Measurements from ENCODE around the gene PAQR8.
"Not testable (repeated sequence)": the region's sequence is repeated elsewhere in the genome, so short reads cannot be mapped to it uniquely, and the experiment has no call there.

PAQR8 gene

DNA sequence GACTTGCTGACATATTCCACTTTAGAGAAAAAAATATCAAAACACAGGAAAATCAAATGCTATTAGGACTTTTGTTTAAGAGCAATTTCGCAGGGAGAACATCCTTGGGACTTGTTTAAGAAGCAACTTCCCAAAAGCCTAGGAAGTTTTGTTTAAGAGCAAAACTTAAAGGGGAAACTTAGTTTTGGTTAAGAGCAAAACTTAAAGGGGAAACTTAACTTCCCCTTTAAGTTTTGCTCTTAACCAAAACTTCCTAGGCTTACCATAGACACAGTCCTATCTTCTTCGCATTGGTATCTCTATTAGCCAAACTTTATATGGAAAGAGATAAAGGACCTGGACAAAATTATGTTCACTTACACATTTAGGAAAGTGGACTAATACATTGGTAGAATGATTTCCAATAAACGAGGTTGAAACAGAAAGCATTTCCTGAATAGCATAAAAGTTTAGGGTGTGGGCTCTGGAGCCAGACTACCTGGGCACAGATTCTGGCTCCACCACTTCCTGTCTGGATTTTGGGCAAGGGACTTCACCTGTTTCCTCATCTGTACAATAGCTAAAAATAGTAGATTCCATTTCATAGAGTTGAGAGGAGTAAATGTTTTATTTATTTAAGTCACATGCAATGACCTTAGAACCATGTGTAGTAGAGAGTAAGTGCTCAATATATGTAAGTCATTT lies 15.7 kb downstream of the PAQR8 start:
- no peak overlapping the region for H3K4me3 ChIP-seq (ENCODE audit: extremely low read depth, insufficient read depth, low read length, poor library complexity, severe bottlenecking)
- H3K27ac ChIP-seq (ENCODE audit: low read depth, low read length, severe bottlenecking) = no peak overlapping the region
- WGBS, 2 experiments (ENCODE audit: insufficient coverage in 2 of 2) = 100% methylated on average over 2 of the region's 3 CpGs; no CpG with 5 or more reads in 1 of the 2 experiments
- H3K9me3 ChIP-seq (ENCODE audit: control insufficient read depth, low read length) = no peaks in the 10 kb centered on the region
- no peaks in the 10 kb centered on the region for H3K36me3 ChIP-seq (ENCODE audit: control insufficient read depth, insufficient read depth, low read length)
- H3K4me1 ChIP-seq (ENCODE audit: control insufficient read depth, insufficient read depth, low read length, poor library complexity, severe bottlenecking) = no peaks in the 10 kb centered on the region

DNA sequence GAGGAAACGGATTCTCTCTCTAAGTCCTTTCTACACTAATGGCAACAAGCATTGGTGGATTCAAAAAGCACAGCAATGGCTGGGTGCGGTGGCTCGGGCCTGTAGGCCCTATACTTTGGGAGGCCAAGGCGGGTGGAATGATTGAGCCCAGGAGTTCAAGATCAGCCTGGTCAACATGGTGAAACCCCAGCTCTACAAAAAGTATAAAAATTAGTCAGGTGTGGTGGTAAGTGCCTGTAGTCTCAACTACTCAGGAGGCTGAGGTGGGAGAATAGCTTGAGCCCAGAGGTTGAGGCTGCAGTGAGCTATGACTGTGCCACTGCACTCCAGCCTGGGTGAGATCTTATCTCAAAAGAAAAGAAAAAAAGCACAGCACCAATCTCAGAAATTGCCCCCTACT lies 19.3 kb downstream of the PAQR8 start:
- H3K4me3 ChIP-seq (ENCODE audit: extremely low read depth, insufficient read depth, low read length, poor library complexity, severe bottlenecking) = no peak overlapping the region
- 100% methylated on average over 2 to 3 of the region's 4 CpGs for WGBS, 2 experiments (ENCODE audit: insufficient coverage in 2 of 2)

DNA sequence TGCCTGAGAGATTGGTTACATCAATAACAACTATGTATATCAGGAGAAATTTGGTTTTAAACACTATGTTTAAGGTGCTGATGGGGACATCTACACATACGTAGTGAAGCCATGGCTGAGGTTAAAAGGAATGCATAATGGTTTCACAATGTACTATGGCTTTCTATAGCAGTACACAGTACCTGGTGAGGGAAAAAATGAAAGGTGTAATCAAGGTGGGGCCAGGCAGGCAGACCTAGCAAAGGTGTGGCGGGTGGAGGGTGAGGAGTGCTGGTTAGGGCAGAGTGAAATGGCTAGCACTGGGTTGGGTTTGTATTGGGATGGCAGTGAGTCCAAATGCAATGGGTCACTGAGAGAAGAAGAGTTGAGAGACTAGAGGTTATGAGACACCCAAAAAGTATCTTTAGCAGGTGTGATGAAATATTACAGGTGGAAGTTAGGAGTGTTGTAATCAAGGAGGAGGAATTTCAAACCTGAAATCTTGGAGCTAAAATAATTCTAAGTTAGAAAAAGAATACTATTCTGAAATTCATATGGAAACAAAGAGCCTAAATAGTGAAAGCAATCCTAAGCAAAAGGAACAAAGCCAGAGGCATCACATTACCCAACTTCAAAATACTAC lies 22.3 kb downstream of the PAQR8 start:
- Histone ChIP-seq H3K4me1 (ENCODE audit: control insufficient read depth, insufficient read depth, low read length, poor library complexity, severe bottlenecking) (peaks cover 2% of the 10 kb centered on the region), H3K4me3 (ENCODE audit: extremely low read depth, insufficient read depth, low read length, poor library complexity, severe bottlenecking) (no peak overlapping the region), H3K9me3 (ENCODE audit: control insufficient read depth, low read length) (peaks cover 8% of the 10 kb centered on the region), H3K36me3 (ENCODE audit: control insufficient read depth, insufficient read depth, low read length) (peaks cover 3% of the 10 kb centered on the region), H3K27ac (ENCODE audit: low read depth, low read length, severe bottlenecking) (no peak overlapping the region)
- 100% methylated on average over 1 of the region's 2 CpGs for WGBS, 2 experiments (ENCODE audit: insufficient coverage in 2 of 2)

More for the DNA sequence above, 19.3 kb downstream of the PAQR8 start:
- H3K36me3 ChIP-seq (ENCODE audit: control insufficient read depth, insufficient read depth, low read length) = no peaks in the 10 kb centered on the region
- H3K27ac ChIP-seq (ENCODE audit: low read depth, low read length, severe bottlenecking) = no peak overlapping the region
- H3K4me1 ChIP-seq (ENCODE audit: control insufficient read depth, insufficient read depth, low read length, poor library complexity, severe bottlenecking) = no peaks in the 10 kb centered on the region
- no peaks in the 10 kb centered on the region for H3K9me3 ChIP-seq (ENCODE audit: control insufficient read depth, low read length)

DNA sequence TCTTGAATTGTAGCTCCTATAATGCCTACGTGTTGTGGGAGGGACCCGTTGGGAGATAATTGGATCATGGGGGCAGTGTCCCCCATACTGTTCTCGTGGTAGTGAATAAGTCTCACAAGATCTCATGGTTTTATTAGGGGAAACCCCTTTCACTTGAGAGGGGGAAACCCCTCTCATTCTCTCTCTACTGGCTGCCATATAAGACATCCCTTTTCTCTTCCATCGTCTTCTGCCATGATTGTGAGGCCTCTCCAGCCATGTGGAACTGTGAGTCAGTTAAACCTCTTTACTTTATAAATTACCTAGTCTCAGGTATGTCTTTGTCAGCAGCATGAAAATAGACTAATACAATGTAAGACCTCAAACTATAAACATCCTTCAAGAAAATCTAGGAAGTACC lies 23.1 kb downstream of the PAQR8 start:
- Histone ChIP-seq H3K4me3 (ENCODE audit: extremely low read depth, insufficient read depth, low read length, poor library complexity, severe bottlenecking) (no peak overlapping the region), H3K27ac (ENCODE audit: low read depth, low read length, severe bottlenecking) (no peak overlapping the region), H3K36me3 (ENCODE audit: control insufficient read depth, insufficient read depth, low read length) (peaks cover 3% of the 10 kb centered on the region), H3K9me3 (ENCODE audit: control insufficient read depth, low read length) (peaks cover 8% of the 10 kb centered on the region), H3K4me1 (ENCODE audit: control insufficient read depth, insufficient read depth, low read length, poor library complexity, severe bottlenecking) (peaks cover 10% of the 10 kb centered on the region)
- WGBS, 2 experiments (ENCODE audit: insufficient coverage in 2 of 2) = 92 to 100% methylated on average over 1 to 3 of the region's 4 CpGs

DNA sequence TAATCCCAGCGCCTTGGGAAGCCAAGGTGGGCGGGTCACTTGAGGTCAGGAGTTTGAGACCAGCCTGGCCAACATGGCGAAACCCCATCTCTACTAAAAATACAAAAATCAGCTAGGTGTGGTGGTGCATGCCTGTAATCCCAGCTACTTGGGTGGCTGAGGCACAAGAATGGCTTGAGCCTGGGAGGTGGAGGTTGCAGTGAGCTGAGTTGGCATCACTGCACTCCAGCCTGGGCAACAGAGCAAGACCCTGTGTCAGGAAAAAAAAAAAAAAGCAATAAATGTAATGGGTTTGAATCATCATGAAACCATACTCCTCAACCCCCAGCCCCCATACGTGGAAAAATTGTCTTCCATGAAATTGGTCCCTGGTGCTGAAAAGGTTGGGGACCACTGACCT lies 26.2 kb downstream of the PAQR8 start:
- peaks cover 16% of the 10 kb centered on the region for H3K4me1 ChIP-seq (ENCODE audit: control insufficient read depth, insufficient read depth, low read length, poor library complexity, severe bottlenecking)
- not testable (repeated sequence) for H3K27ac ChIP-seq (ENCODE audit: low read depth, low read length, severe bottlenecking); H3K36me3 ChIP-seq (ENCODE audit: control insufficient read depth, insufficient read depth, low read length); H3K4me3 ChIP-seq (ENCODE audit: extremely low read depth, insufficient read depth, low read length, poor library complexity, severe bottlenecking); H3K9me3 ChIP-seq (ENCODE audit: control insufficient read depth, low read length)
- no CpG with 5 or more reads among the region's 4 CpGs for WGBS, 2 experiments (ENCODE audit: insufficient coverage in 2 of 2)

DNA sequence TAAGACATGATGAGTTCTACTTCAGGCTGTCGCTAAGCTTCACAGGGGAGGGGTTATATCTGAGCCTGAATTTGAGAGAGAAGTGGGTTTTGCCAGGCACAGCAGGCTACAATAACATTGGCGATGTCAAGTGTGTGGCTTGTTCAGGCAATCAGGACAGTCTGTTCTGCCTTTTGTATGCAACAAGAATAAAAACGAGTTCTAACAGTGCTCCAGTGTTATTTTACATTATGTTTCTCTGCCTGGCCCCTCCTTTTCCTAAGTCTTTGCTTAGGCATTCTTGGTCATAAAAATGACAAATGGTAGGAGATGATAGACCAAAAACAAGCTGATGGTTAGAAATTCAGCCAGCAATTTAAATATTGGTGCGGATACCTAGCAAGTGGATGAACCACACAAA lies 26.8 kb downstream of the PAQR8 start:
- Histone ChIP-seq H3K27ac (ENCODE audit: low read depth, low read length, severe bottlenecking) (no peak overlapping the region), H3K4me3 (ENCODE audit: extremely low read depth, insufficient read depth, low read length, poor library complexity, severe bottlenecking) (no peak overlapping the region), H3K9me3 (ENCODE audit: control insufficient read depth, low read length) (peaks cover 8% of the 10 kb centered on the region), H3K36me3 (ENCODE audit: control insufficient read depth, insufficient read depth, low read length) (peaks cover 3% of the 10 kb centered on the region), H3K4me1 (ENCODE audit: control insufficient read depth, insufficient read depth, low read length, poor library complexity, severe bottlenecking) (peaks cover 16% of the 10 kb centered on the region)
- WGBS, 2 experiments (ENCODE audit: insufficient coverage in 2 of 2) = 88 to 92% methylated on average over 3 to 4 of the region's 4 CpGs

DNA sequence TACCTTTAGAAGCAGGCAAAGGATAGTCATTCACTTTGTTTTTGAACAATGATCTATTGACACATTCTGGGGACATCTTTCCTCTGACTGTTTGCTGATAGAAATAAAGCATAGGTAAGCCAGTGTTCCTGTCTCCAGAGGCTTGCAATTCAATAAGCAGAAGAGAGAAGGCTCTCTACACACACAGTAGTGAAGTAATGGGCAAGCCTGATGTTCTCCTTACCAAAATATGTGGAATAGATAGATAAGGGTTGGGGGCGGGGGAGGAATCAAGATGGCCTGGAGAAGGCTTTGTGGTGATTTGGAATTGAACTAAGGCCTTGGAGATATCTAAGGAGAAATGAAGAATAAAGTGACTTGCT lies 27.3 kb downstream of the PAQR8 start:
- H3K27ac ChIP-seq (ENCODE audit: low read depth, low read length, severe bottlenecking) = no peak overlapping the region
- peaks cover 3% of the 10 kb centered on the region for H3K36me3 ChIP-seq (ENCODE audit: control insufficient read depth, insufficient read depth, low read length)
- no peak overlapping the region for H3K4me3 ChIP-seq (ENCODE audit: extremely low read depth, insufficient read depth, low read length, poor library complexity, severe bottlenecking)
- peaks cover 16% of the 10 kb centered on the region for H3K4me1 ChIP-seq (ENCODE audit: control insufficient read depth, insufficient read depth, low read length, poor library complexity, severe bottlenecking)
- WGBS, 2 experiments (ENCODE audit: insufficient coverage in 2 of 2) = 78 to 83% methylated on average over 1 of the region's 1 CpG
- peaks cover 8% of the 10 kb centered on the region for H3K9me3 ChIP-seq (ENCODE audit: control insufficient read depth, low read length)

DNA sequence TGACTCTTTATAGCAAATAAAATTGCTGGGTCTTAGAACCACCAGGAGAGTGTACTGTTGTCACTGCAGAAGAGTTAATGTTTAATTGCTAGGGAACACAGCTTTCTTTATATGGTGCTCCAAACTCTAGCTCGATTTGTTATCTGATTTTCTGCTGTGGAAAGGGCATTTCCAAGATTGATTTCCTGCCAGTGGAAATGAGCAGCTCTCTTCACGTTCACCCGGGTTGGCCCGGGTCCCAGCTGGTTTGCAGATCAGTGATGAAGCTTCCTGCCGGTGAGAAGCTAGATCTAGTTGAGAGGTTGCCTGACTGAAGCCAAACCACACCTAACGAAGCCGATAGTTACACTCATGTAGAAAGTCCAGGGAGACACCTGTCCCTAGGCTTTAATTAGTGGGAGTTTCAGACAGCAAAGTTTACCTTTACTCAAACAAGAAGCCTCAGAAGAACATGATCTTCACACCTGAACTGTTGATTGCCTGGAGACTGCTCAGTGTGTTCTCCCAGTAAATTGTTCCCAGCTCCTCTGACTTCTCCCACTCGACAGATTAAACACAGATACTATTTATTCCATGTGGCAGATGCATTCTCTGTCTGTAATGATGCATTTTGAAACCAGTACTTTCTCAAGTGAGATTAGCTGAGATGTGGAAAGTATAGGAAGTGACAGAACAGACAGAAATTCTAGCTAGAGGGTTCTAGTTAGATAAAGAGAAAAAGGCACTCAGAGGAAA lies 27.8 kb downstream of the PAQR8 start:
- H3K4me1 ChIP-seq (ENCODE audit: control insufficient read depth, insufficient read depth, low read length, poor library complexity, severe bottlenecking) = peaks cover 16% of the 10 kb centered on the region
- WGBS, 2 experiments (ENCODE audit: insufficient coverage in 2 of 2) = 95 to 100% methylated on average over 5 to 8 of the region's 8 CpGs
- peaks cover 8% of the 10 kb centered on the region for H3K9me3 ChIP-seq (ENCODE audit: control insufficient read depth, low read length)
- H3K27ac ChIP-seq (ENCODE audit: low read depth, low read length, severe bottlenecking) = peak overlapping the region; percentile 39
- peaks cover 3% of the 10 kb centered on the region for H3K36me3 ChIP-seq (ENCODE audit: control insufficient read depth, insufficient read depth, low read length)
- no peak overlapping the region for H3K4me3 ChIP-seq (ENCODE audit: extremely low read depth, insufficient read depth, low read length, poor library complexity, severe bottlenecking)

DNA sequence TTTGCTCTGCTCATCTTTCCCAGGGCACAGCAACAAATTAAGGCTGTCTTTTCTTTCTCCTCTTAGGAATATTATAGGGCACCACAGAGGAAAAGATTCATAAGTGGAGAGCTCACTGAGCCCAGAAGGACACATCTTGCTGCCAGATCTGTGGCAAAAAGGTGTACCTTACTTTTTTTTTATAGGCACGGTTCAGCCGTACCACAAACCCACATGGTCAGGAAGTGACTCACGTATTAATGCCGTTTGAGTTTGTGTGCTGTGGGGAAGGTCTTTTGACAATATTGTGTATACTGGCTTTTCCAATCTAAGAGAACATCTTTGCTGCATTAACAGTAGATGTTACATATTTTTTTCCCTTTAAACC lies 28.4 kb downstream of the PAQR8 start:
- WGBS, 2 experiments (ENCODE audit: insufficient coverage in 2 of 2) = 90% methylated on average over 2 of the region's 4 CpGs; no CpG with 5 or more reads in 1 of the 2 experiments
- peak overlapping the region; percentile 39 for H3K27ac ChIP-seq (ENCODE audit: low read depth, low read length, severe bottlenecking)
- H3K4me3 ChIP-seq (ENCODE audit: extremely low read depth, insufficient read depth, low read length, poor library complexity, severe bottlenecking) = no peak overlapping the region
- H3K36me3 ChIP-seq (ENCODE audit: control insufficient read depth, insufficient read depth, low read length) = peaks cover 3% of the 10 kb centered on the region
- H3K4me1 ChIP-seq (ENCODE audit: control insufficient read depth, insufficient read depth, low read length, poor library complexity, severe bottlenecking) = peaks cover 16% of the 10 kb centered on the region
- peaks cover 8% of the 10 kb centered on the region for H3K9me3 ChIP-seq (ENCODE audit: control insufficient read depth, low read length)

DNA sequence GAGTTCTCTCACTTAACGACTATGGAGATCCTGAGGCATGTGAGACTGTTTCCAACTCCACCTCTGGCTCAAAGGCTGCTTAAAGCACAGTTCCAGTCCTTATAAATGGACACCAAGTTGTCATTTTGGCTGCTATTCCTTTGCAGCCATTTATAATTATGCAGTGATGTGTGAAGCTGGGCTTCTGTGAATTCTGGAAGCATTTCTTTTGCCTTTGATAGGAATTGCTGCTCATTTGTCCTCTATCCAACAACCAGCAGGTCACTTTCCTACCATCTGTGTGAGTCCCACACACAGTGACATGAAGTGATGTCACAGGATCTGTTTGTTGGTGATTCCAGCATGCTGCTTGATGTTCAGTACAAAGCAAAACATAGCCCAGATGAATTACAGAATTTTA lies 29.6 kb downstream of the PAQR8 start:
- Histone ChIP-seq H3K36me3 (ENCODE audit: control insufficient read depth, insufficient read depth, low read length) (peaks cover 3% of the 10 kb centered on the region), H3K4me3 (ENCODE audit: extremely low read depth, insufficient read depth, low read length, poor library complexity, severe bottlenecking) (no peak overlapping the region), H3K9me3 (ENCODE audit: control insufficient read depth, low read length) (peaks cover 8% of the 10 kb centered on the region), H3K4me1 (ENCODE audit: control insufficient read depth, insufficient read depth, low read length, poor library complexity, severe bottlenecking) (peaks cover 18% of the 10 kb centered on the region), H3K27ac (ENCODE audit: low read depth, low read length, severe bottlenecking) (no peak overlapping the region)
- WGBS, 2 experiments (ENCODE audit: insufficient coverage in 2 of 2) = 75% methylated on average over 1 of the region's 1 CpG; no CpG with 5 or more reads in 1 of the 2 experiments

DNA sequence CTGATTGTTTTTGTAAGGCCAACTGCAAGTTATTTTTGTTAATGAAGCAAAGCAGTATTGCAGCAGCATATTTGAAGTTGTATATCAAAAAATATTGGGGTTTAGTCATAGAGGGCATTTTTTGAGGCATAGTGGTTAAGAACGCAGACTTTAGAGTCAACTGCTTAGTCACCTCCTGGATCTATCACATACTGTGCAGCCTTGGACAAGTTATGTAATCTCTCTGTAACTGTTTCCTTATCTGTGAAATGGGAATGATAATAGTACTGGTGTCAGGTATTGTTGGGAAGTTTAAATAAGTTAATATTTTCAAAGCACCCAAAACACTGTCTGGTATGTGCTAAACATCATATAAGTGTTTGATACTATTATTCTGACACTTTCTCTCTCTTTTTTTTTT lies 31.0 kb downstream of the PAQR8 start:
- no peak overlapping the region for H3K4me3 ChIP-seq (ENCODE audit: extremely low read depth, insufficient read depth, low read length, poor library complexity, severe bottlenecking)
- H3K4me1 ChIP-seq (ENCODE audit: control insufficient read depth, insufficient read depth, low read length, poor library complexity, severe bottlenecking) = peaks cover 25% of the 10 kb centered on the region
- peaks cover 4% of the 10 kb centered on the region for H3K9me3 ChIP-seq (ENCODE audit: control insufficient read depth, low read length)
- H3K36me3 ChIP-seq (ENCODE audit: control insufficient read depth, insufficient read depth, low read length) = peaks cover 3% of the 10 kb centered on the region
- no peak overlapping the region for H3K27ac ChIP-seq (ENCODE audit: low read depth, low read length, severe bottlenecking)
- WGBS, 2 experiments (ENCODE audit: insufficient coverage in 2 of 2) = 100% methylated on average over 1 of the region's 1 CpG

All from mesodermal cell (in vitro differentiated cells).